HG03520 (cell line): ENCODE results near the gene BAG3.
"Not testable (repeated sequence)": the region's sequence is repeated elsewhere in the genome, so short reads cannot be mapped to it uniquely, and the experiment has no call there.

Source experiments
- ATAC-seq: cut with Tn5 transposase; IDR thresholded peaks from one replicate; pipeline ENCODE4 v1.9.1; 2021; ENCODE audit warnings: mild to moderate bottlenecking, moderate library complexity; ENCODE audit not compliant: unreplicated experiment

The BAG3 gene

GRCh38 chr10:119640384-119640783 is 10.8 kb upstream of the BAG3 start:
- no peak for ATAC-seq

- no peak for ATAC-seq
These were observed 10.2 kb upstream of the BAG3 start for GRCh38 chr10:119640875-119641526.

- no peak for ATAC-seq
These were observed 8.5 kb upstream of the BAG3 start for GRCh38 chr10:119642556-119643111.

- no peak for ATAC-seq
These were observed 7.6 kb upstream of the BAG3 start for GRCh38 chr10:119643306-119644204.

GRCh38 chr10:119644205-119644814 is 6.9 kb upstream of the BAG3 start:
- ATAC-seq, result no peak

- ATAC-seq, result no peak
These were observed 6.2 kb upstream of the BAG3 start for GRCh38 chr10:119644994-119645393.

GRCh38 chr10:119650062-119650461 is 1.1 kb upstream of the BAG3 start:
- no peak for ATAC-seq

- peak; percentile 11 for ATAC-seq
These were observed 557 bp downstream of the BAG3 start for GRCh38 chr10:119651514-119652360.

GRCh38 chr10:119652361-119652730 is 1.2 kb downstream of the BAG3 start:
- no peak for ATAC-seq

- ATAC-seq, result no peak
These were observed 2.0 kb downstream of the BAG3 start for GRCh38 chr10:119653209-119653608.

GRCh38 chr10:119653916-119654315 is 2.7 kb downstream of the BAG3 start:
- no peak for ATAC-seq

- no peak for ATAC-seq
These were observed 3.4 kb downstream of the BAG3 start for GRCh38 chr10:119654540-119654939.

- ATAC-seq, result no peak
These were observed 4.4 kb downstream of the BAG3 start for GRCh38 chr10:119655566-119656001.

- ATAC-seq, result no peak
These were observed 5.6 kb downstream of the BAG3 start for GRCh38 chr10:119656760-119657159.

- ATAC-seq, result no peak
These were observed 6.5 kb downstream of the BAG3 start for GRCh38 chr10:119657725-119658124.

GRCh38 chr10:119658274-119658673 is 7.1 kb downstream of the BAG3 start:
- no peak for ATAC-seq

GRCh38 chr10:119659951-119660350 is 8.8 kb downstream of the BAG3 start:
- no peak for ATAC-seq

- ATAC-seq, result not testable (repeated sequence)
These were observed 11.0 kb downstream of the BAG3 start for GRCh38 chr10:119662076-119662605.

- ATAC-seq, result peak; percentile 82
These were observed 12.9 kb downstream of the BAG3 start for GRCh38 chr10:119663866-119664698.
